GM12801 (cell line): ENCODE measurements around the gene COL9A2.

ENCODE experiments used
- TF ChIP-seq, protein P1 (sequence below): IDR thresholded peaks from one replicate; pipeline ENCODE4 v1.5.1; 2011; ENCODE audit warnings: control low read depth; ENCODE audit not compliant: insufficient read length; ENCODE audit errors: extremely low read depth

The COL9A2 gene

DNA sequence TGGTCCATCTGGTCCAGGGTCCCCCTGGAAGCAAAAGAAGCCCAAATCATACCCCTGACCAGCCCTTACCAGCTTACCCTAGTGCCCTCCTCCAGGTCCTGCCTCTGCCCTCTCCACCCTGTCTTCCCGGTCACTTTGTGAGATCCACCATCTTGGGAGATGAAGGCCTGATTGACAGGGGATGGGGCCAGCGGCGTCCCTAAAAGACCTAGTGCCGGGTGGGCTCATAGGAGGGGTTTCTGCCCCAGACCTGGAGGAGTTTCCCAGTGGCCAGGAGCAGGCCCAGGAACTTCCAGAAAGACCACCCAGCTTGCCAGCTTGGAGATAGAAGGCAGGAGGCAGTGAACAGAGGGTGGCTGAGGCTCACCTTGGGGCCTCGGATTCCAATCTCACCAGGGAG, 5.4 kb downstream of the COL9A2 start:
- TF ChIP-seq, protein P1, sequence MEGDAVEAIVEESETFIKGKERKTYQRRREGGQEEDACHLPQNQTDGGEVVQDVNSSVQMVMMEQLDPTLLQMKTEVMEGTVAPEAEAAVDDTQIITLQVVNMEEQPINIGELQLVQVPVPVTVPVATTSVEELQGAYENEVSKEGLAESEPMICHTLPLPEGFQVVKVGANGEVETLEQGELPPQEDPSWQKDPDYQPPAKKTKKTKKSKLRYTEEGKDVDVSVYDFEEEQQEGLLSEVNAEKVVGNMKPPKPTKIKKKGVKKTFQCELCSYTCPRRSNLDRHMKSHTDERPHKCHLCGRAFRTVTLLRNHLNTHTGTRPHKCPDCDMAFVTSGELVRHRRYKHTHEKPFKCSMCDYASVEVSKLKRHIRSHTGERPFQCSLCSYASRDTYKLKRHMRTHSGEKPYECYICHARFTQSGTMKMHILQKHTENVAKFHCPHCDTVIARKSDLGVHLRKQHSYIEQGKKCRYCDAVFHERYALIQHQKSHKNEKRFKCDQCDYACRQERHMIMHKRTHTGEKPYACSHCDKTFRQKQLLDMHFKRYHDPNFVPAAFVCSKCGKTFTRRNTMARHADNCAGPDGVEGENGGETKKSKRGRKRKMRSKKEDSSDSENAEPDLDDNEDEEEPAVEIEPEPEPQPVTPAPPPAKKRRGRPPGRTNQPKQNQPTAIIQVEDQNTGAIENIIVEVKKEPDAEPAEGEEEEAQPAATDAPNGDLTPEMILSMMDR: no peak

DNA sequence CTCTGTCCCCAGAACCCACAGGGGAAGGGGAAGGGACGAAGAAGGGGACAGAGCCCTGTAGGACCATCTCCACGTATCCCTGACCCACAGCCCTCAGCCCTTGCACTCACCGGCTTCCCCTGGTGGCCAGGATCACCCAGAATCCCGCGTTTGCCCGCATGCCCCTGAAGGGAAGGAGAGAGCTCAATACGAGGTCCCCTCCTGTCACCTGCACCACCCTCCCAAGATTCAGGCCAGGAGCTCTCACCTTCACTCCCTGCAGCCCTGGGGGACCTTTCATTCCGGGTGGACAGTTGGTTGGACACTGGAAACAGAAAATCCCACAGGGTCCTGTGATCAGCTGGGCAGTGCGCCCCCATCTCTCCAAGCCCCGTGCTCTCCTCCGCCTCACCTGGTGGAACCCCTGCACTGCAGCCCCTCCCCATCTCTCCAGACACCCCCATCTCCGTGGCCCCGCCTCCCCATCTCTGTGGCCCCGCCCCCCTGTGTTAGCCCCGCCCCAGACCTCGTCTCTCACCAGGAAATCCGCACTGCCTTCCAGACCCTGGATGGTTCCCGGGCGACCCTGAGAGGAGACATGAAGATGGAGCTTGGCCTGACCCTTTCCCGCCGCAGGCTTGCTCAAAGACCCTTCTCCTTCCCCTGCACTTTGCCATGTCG, 6.0 kb downstream of the COL9A2 start:
- TF ChIP-seq, protein P1: no peak

DNA sequence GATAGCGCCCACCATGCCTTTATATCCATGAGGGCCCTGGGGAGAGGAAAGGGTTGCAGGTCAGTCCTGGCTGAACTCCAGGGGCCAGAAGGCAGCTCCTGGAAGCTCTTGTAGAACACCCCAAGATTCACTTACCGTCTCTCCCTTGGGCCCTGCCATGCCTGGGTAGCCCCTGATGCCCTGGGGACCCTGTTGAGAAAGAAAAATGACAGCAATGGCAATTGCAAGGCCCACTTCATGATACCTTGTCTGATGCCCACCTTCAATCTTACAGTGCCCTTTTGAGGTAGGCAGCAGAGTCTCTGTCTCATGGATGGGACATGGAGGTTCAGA, 7.0 kb downstream of the COL9A2 start:
- TF ChIP-seq, protein P1: no peak

DNA sequence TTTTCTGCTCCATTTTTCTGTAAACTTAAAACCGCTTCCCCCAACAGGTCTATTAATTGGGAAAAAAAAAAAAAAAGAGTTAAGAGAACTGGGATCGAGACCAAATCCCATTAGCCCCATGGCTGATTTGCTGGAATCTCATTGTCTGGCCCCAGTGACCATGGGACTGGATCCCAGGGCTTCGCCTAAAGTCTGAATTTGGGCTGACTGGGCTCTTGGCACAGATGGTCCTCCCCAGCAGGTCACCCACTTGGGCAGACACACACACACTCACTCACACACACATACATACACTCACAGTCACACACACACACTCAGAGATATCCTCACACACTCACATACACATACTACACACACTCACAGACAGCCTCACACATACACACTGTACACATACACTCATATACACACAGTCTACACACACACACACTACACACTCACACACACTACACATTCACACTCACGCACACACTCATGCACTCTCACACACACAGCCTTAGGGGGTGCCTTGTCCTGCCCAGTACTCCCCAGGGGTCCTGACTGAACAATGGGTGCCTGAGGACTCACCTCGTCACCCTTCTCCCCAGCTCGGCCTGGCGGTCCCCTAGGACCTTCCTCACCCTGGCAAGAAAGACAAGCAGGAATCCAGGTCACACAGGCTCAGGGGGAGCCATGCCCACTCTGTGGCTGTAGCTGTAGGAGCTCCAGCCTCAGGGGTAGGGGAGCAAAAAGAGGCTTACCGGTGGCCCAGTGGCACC, 7.5 kb downstream of the COL9A2 start:
- TF ChIP-seq, protein P1: no peak

DNA sequence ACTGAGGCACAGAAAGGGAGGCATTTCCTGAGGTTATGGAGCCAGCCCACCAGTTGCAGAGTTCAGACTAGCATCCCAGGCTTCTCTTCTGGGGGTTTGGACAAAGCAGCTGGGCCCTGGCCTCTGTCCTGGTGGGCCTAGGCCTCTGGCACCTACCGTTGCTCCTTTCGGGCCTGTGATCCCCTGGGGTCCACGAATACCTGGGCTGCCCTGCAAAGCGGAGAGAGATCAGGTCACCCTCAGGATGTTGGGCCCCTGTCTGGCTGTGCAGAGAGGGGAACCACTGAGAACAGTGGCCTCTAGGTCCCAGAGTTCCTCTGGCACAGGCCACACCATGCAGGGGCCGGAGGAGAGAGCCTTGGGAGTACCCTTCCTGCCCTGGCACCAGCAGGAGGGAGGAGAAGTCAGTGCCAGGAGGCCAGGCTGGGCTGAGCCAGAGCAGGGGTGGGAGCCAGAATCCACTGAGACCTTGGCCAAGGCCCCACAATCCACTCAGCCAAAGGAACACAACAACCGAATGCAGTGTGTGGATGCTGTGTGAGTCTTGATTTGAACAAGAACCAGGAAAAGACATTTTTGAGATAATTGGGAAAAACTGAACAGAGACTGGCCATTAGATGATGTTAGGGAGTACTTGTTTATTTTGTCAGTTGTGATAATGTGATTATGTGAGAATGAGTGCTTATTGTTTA, 8.9 kb downstream of the COL9A2 start:
- TF ChIP-seq, protein P1: no peak

DNA sequence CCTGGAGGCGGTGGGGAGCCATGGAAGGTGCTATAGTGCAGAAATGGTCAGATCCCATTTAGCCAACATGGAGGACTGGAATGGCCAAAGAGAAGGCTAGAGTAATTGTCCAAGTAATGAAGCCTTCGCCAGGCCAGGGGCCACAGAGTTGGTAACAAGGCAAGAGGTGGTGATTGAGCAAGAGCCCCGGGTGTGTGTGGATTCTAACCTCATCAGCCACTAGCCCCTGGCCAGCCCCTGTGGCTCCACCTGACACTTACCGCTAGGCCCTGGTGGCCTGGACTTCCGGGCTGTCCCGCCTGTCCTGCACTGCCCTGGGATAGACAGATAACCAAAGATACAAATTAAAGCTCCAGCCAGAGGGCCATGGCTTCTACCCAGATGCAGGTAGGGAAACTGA, 9.9 kb downstream of the COL9A2 start:
- TF ChIP-seq, protein P1: no peak

DNA sequence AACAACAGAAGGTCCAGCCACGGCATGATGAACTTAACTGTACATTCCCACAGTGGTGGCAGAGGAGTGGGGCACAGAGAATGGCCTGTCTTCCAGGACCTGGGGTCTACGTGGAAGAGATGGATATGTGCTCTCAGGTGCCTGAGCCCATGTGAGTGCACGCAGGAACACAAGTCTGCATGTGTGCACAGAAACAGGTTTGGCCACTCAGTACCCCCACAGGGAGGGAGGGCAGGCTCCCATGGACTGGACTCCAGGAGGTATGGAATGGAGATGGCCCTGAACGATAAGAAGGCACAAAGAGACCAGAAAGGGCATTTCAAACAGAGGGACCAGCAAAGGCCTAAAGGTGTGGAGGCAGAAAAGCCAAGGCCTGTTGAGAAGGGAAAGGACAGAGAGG, 10.8 kb downstream of the COL9A2 start:
- TF ChIP-seq, protein P1: no peak
